ENCODE measurements around the gene OTOP2.

The OTOP2 gene

DNA sequence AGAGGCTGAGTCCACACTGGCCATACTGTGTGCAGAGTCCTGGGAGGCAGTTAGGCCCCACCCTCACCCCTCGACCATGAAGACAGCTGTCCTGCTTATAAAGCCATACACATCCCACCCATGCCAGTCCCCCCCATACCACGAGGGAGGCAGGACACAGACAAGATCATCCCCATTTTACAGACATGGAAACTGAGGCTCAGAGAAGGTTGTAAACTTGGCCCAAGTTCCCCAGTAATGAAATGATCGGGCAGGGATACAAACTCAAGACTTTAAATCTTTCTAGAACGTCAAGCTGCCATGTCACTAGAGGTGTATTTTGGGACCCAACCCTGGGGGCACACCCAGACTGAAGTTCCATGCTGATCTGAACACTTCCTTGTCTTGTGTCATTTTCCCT lies 32.0 kb downstream of the OTOP2 start:
- TF ChIP-seq CSRNP3 (CRISPR knock-in tag; IDR thresholded peaks at IDR 0.05) (no peak), SNAI2 (CRISPR knock-in tag; IDR thresholded peaks at IDR 0.05) (no peak), PATZ1 (CRISPR knock-in tag; IDR thresholded peaks at IDR 0.05; ENCODE audit: borderline replicate concordance) (no peak), PPARA (CRISPR knock-in tag; IDR thresholded peaks at IDR 0.05; ENCODE audit: borderline replicate concordance) (no peak), ZFP3 (CRISPR knock-in tag; IDR thresholded peaks at IDR 0.05) (no peak), ISL1 (CRISPR knock-in tag; IDR thresholded peaks at IDR 0.05) (no peak), ZC3H10 (CRISPR knock-in tag; IDR thresholded peaks at IDR 0.05) (no peak), CSDC2 (CRISPR knock-in tag; IDR thresholded peaks at IDR 0.05) (no peak), TCF4 (CRISPR knock-in tag; IDR thresholded peaks at IDR 0.05; ENCODE audit: borderline replicate concordance) (no peak)
- no peak for ATAC-seq

DNA sequence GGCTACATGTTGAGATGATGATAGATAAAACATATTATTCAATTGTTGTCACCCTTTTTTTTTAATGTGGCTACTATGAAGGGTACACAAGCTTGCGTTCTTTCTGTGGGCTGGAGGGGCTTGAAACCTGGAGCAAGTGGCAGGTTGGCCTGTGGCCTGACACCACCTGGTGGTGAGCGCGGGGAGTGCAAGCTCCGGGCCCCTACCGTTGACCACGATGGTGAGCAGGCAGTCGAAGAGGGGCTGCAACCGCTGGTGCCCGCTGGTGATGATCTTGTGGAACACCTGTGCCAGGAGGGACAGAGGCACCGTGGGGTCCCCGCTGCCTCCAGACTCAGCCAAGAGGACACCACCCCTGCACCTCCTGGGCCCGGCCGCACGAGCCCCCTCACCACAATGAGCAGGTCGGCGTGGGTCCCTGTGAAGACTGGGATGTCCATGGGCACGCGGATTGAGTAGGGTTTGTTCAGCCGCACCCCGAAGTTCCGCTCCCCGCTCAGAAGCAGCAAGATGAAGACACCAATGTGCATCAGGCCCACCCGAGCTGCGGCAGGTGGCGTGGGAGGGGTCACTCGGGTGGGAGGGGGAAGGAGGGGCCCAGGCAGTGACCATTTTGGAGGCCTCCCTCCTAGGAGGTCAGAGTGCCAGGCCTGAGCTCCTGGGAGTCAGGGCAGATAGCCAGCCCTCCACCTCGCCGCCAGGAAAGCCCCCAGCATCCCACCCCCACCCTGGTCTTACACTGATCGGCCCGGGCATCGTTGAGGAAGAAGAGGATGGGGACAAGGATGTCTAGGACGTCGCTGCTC lies 34.1 kb downstream of the OTOP2 start:
- no peak for TF ChIP-seq PPARA (CRISPR knock-in tag; IDR thresholded peaks at IDR 0.05; ENCODE audit: borderline replicate concordance)
- TF ChIP-seq, protein P1, sequence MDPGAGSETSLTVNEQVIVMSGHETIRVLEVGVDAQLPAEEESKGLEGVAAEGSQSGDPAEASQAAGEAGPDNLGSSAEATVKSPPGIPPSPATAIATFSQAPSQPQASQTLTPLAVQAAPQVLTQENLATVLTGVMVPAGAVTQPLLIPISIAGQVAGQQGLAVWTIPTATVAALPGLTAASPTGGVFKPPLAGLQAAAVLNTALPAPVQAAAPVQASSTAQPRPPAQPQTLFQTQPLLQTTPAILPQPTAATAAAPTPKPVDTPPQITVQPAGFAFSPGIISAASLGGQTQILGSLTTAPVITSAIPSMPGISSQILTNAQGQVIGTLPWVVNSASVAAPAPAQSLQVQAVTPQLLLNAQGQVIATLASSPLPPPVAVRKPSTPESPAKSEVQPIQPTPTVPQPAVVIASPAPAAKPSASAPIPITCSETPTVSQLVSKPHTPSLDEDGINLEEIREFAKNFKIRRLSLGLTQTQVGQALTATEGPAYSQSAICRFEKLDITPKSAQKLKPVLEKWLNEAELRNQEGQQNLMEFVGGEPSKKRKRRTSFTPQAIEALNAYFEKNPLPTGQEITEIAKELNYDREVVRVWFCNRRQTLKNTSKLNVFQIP (CRISPR knock-in tag; IDR thresholded peaks at IDR 0.05; ENCODE audit: borderline replicate concordance, low read depth), result no peak
- ATAC-seq, result peak; percentile 75

GRCh38 chr17:74959826-74960515 lies 35.9 kb downstream of the OTOP2 start:
- no peak for TF ChIP-seq BACH2 (CRISPR knock-in tag; IDR thresholded peaks at IDR 0.05; ENCODE audit: borderline replicate concordance)
- TF ChIP-seq ESRRG (CRISPR knock-in tag; IDR thresholded peaks at IDR 0.05), result no peak
- TF ChIP-seq, protein P2, sequence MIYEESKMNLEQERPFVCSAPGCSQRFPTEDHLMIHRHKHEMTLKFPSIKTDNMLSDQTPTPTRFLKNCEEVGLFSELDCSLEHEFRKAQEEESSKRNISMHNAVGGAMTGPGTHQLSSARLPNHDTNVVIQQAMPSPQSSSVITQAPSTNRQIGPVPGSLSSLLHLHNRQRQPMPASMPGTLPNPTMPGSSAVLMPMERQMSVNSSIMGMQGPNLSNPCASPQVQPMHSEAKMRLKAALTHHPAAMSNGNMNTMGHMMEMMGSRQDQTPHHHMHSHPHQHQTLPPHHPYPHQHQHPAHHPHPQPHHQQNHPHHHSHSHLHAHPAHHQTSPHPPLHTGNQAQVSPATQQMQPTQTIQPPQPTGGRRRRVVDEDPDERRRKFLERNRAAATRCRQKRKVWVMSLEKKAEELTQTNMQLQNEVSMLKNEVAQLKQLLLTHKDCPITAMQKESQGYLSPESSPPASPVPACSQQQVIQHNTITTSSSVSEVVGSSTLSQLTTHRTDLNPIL (CRISPR knock-in tag; IDR thresholded peaks at IDR 0.05; ENCODE audit: low read depth), result no peak
- no peak for TF ChIP-seq ZNF70 (CRISPR knock-in tag; IDR thresholded peaks at IDR 0.05)
- peak; percentile 2; the same call in 1 of the 3 replicates for ATAC-seq

GRCh38 chr17:74960570-74961342 lies 36.7 kb downstream of the OTOP2 start:
- no peak for ATAC-seq
- TF ChIP-seq CSRNP3 (CRISPR knock-in tag; IDR thresholded peaks at IDR 0.05), result no peak
- TF ChIP-seq, protein P3, sequence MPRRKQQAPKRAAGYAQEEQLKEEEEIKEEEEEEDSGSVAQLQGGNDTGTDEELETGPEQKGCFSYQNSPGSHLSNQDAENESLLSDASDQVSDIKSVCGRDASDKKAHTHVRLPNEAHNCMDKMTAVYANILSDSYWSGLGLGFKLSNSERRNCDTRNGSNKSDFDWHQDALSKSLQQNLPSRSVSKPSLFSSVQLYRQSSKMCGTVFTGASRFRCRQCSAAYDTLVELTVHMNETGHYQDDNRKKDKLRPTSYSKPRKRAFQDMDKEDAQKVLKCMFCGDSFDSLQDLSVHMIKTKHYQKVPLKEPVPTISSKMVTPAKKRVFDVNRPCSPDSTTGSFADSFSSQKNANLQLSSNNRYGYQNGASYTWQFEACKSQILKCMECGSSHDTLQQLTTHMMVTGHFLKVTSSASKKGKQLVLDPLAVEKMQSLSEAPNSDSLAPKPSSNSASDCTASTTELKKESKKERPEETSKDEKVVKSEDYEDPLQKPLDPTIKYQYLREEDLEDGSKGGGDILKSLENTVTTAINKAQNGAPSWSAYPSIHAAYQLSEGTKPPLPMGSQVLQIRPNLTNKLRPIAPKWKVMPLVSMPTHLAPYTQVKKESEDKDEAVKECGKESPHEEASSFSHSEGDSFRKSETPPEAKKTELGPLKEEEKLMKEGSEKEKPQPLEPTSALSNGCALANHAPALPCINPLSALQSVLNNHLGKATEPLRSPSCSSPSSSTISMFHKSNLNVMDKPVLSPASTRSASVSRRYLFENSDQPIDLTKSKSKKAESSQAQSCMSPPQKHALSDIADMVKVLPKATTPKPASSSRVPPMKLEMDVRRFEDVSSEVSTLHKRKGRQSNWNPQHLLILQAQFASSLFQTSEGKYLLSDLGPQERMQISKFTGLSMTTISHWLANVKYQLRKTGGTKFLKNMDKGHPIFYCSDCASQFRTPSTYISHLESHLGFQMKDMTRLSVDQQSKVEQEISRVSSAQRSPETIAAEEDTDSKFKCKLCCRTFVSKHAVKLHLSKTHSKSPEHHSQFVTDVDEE (CRISPR knock-in tag; IDR thresholded peaks at IDR 0.05), result no peak
- TF ChIP-seq TCF4 (CRISPR knock-in tag; IDR thresholded peaks at IDR 0.05; ENCODE audit: borderline replicate concordance), result no peak
- TF ChIP-seq ZNF565 (CRISPR knock-in tag; conservative IDR thresholded peaks at IDR 0.05; ENCODE audit: low read depth), result no peak
- TF ChIP-seq GLIS3 (CRISPR knock-in tag; IDR thresholded peaks at IDR 0.05), result no peak
- TF ChIP-seq, protein P2 (CRISPR knock-in tag; IDR thresholded peaks at IDR 0.05; ENCODE audit: low read depth), result no peak
- no peak for TF ChIP-seq ARNTL (CRISPR knock-in tag; IDR thresholded peaks at IDR 0.05; ENCODE audit: borderline replicate concordance, low read depth)
- no peak for TF ChIP-seq ZC3H10 (CRISPR knock-in tag; IDR thresholded peaks at IDR 0.05)
- no peak for TF ChIP-seq BACH2 (CRISPR knock-in tag; IDR thresholded peaks at IDR 0.05; ENCODE audit: borderline replicate concordance)
- no peak for TF ChIP-seq CSDC2 (CRISPR knock-in tag; IDR thresholded peaks at IDR 0.05)
- TF ChIP-seq TOX (CRISPR knock-in tag; IDR thresholded peaks at IDR 0.05; ENCODE audit: borderline replicate concordance), result no peak
- no peak for TF ChIP-seq OSR1 (CRISPR knock-in tag; IDR thresholded peaks at IDR 0.05)
